Panc1 (cell line): ENCODE measurements around the gene STARD13.

Experiments used
- CTCF ChIP-seq: fragments of 450-650 bp; IDR thresholded peaks from 2 replicates; pipeline ENCODE4 v1.5.1; 2017; ENCODE audit warnings: mild to moderate bottlenecking
- SIN3A ChIP-seq: IDR thresholded peaks from 2 replicates; pipeline ENCODE4 v1.6.1; 2012; ENCODE audit warnings: low read depth, mild to moderate bottlenecking, low read length, moderate library complexity, borderline replicate concordance; ENCODE audit not compliant: insufficient read depth

DNA sequence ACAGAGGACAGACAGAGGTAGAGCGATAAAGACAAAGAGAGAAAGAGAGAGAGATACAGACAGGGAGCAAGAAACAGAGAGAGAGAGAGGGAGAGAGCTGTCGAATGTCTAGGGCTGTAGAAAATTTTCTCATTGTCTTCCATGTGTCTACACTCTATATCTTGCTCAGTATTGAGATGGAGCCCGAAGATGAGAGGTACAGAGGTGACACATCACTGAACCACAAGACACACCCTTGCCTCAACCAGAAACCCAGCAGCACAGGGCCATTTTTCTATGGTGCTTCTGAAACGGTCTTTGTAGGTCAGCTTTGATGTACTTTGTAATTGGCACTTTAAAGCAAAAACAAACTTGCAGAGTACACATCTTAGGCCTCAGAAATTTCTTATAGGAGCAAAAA is 157.4 kb downstream of the STARD13 start:
- TF ChIP-seq CTCF, result no peak
- TF ChIP-seq SIN3A, result no peak
